HEK293T (cell line): Measurements from ENCODE around the gene BAHCC1.

Experiments
- CTCF ChIA-PET: fragments of 350-600 bp; formaldehyde crosslinking; extraction: SDS; loops from one replicate; lab custom pipeline; 2021; ENCODE audit warnings: antibody characterized with exemption, inconsistent platforms; lab: Yijun Ruan, JAX
- POLR2A ChIA-PET: fragments of 350-600 bp; formaldehyde crosslinking; extraction: SDS; loops from one replicate; lab custom pipeline; 2020; ENCODE audit warnings: antibody characterized with exemption, inconsistent platforms; lab: Yijun Ruan, JAX
- DNase-seq: peaks from one replicate; pipeline ENCODE4 v3.0.0; 2012; ENCODE audit warnings: mixed read lengths; ENCODE audit errors: extremely low spot score
- ARNT ChIP-seq: fragments of 450-650 bp; IDR thresholded peaks from 2 replicates; pipeline ENCODE4 v1.6.1; 2017; ENCODE audit warnings: mild to moderate bottlenecking
- BHLHE40 ChIP-seq: fragments of 450-650 bp; IDR thresholded peaks from 2 replicates; pipeline ENCODE4 v1.6.1; 2016; ENCODE audit warnings: mild to moderate bottlenecking, moderate library complexity, borderline replicate concordance
- CTBP1 ChIP-seq: fragments of 450-650 bp; IDR thresholded peaks from 2 replicates; pipeline ENCODE4 v1.6.1; 2016; ENCODE audit warnings: borderline replicate concordance
- ELF4 ChIP-seq: fragments of 450-650 bp; IDR thresholded peaks from 2 replicates; pipeline ENCODE4 v1.6.1; 2017; ENCODE audit warnings: antibody characterized with exemption
- FOXA1 ChIP-seq: fragments of 450-650 bp; IDR thresholded peaks from 2 replicates; pipeline ENCODE4 v1.6.1; 2016; ENCODE audit warnings: mild to moderate bottlenecking
- FOXK2 ChIP-seq: fragments of 450-650 bp; IDR thresholded peaks from 2 replicates; pipeline ENCODE4 v1.6.1; 2016; ENCODE audit warnings: mild to moderate bottlenecking
- FOXM1 ChIP-seq: fragments of 450-650 bp; IDR thresholded peaks from 2 replicates; pipeline ENCODE4 v1.6.1; 2017; ENCODE audit warnings: mild to moderate bottlenecking, borderline replicate concordance
- HDGF ChIP-seq: fragments of 450-650 bp; IDR thresholded peaks from 2 replicates; pipeline ENCODE4 v1.6.1; 2017; ENCODE audit warnings: antibody characterized with exemption, borderline replicate concordance
- L3MBTL2 ChIP-seq: fragments of 450-650 bp; conservative IDR thresholded peaks from 2 replicates; pipeline ENCODE4 v1.6.1; 2016; ENCODE audit warnings: mild to moderate bottlenecking
- LEF1 ChIP-seq: fragments of 450-650 bp; IDR thresholded peaks from 2 replicates; pipeline ENCODE4 v1.6.1; 2017; ENCODE audit warnings: mild to moderate bottlenecking, borderline replicate concordance
- NFRKB ChIP-seq: fragments of 450-650 bp; IDR thresholded peaks from 2 replicates; pipeline ENCODE4 v1.6.1; 2016; ENCODE audit warnings: mild to moderate bottlenecking, moderate library complexity
- SP1 ChIP-seq: fragments of 450-650 bp; IDR thresholded peaks from 2 replicates; pipeline ENCODE4 v1.6.1; 2017
- SUZ12 ChIP-seq: fragments of 450-650 bp; IDR thresholded peaks from 2 replicates; pipeline ENCODE4 v1.6.1; 2016; ENCODE audit warnings: mild to moderate bottlenecking
- TARDBP ChIP-seq: fragments of 450-650 bp; IDR thresholded peaks from 2 replicates; pipeline ENCODE4 v1.6.1; 2016
- ZNF384 ChIP-seq: fragments of 450-650 bp; IDR thresholded peaks from 2 replicates; pipeline ENCODE4 v1.6.1; 2016
- TF ChIP-seq, protein P1 (sequence below): fragments of 450-650 bp; IDR thresholded peaks from 2 replicates; pipeline ENCODE4 v1.6.1; 2016

BAHCC1 gene

DNA sequence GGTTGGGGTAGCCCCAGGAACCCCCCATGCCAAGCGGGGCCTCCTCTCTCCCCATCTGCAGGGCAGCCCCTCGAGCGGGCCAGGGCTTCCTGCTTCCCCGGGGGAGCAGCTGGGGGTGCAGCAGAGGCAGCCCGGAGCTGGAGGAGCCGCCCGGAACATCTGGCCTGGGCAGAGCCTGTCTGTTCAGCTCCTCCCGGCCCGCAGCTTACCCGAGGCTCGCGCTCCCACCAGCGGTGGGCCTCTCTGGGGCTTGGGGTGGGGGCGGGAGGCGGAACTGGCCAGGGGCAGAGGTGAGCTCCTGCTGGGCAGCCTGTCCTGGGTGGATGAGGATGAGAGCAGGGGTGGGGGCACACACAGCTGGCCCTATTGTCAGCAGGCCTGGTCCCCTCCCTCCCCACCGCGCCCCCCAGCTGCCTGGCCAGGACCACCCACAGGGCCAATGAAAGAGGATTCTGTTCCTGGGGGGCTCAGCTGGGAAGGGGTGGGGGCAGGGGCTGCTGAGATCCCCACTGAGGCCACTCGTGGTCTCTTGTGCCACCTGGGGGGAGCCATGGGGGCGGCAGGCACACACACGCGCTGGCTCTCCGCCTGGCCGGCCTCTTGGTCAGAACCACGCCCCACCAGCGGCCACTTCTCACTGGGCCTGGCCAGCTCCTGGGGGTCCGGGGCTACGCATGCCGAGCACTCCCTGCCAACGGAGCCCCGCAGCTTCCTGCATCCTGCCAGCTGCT is 34.7 kb downstream of the BAHCC1 start:
- ChIA-PET CTCF (interaction anchor here (0.7 to 3.9 kb wide), 5 partner anchors 9 to 138 kb away, joined by 3 to 19 read pairs (median 3); partner anchors contain the start of gene BAHCC1), POLR2A (interaction anchor here (0.9 to 1.0 kb wide), 2 partner anchors 25 to 55 kb away, joined by 3 read pairs; no protein-coding TSS in a partner anchor)
- TF ChIP-seq NFRKB (no peak), TARDBP (no peak), HDGF (no peak), CTBP1 (no peak), FOXK2 (no peak), BHLHE40 (no peak)
- DNase-seq, result no peak

DNA sequence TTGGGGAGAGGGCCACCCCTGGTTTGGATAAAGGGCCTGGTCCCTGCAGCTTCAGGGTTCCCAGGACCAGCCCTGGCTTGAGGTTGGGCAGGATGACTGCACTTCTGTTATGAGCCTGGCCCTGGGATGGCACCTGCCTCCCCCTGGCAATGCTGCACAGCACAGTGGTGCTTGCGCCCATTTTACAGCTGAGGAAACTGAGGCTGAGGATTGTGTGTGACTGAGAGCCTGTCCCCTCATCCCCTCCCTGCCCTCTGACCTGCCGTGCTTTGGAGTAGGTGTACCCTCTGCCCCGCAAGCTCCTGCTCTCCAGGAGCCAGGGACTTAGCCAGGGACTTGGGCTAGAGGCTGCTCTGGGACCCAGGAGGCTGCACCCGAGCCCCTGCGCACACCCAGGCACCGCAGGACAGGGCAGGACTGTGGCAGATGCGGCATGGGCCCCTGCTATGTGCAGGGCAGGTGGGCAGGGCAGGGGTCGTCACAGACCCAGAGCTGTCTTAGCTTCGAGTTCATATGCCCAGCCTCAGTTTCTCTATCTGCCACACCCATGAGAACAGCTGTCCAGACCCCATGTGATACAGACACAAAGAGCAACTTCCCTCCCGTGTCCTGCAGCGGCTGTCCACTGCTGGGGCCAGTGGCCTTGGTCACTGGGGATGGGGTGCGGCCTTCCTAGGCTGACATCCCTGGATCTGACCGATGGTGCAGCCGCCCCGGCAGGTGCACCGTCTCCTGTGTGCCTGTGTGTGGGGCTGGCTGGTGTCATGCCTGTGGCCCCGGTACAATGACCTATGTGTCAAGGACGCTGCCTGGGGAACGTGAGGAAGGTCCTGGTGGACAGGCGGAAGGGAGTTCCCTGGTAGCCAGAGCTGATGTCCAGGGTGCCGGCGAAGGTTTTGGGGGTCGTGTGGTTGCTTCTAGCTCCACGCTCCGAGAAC is 36.6 kb downstream of the BAHCC1 start:
- ChIA-PET POLR2A (interaction anchor here (1.2 kb wide), 1 partner anchor 53 kb away, joined by 3 read pairs; no protein-coding TSS in a partner anchor), CTCF (interaction anchor here (3.9 kb wide), 1 partner anchor 9 kb away, joined by 19 read pairs; no protein-coding TSS in a partner anchor)
- DNase-seq, result no peak
- TF ChIP-seq LEF1 (no peak), FOXA1 (no peak), FOXM1 (no peak), BHLHE40 (no peak), ELF4 (no peak), SP1 (no peak), ZNF384 (no peak), NFRKB (no peak), L3MBTL2 (no peak)
- TF ChIP-seq, protein P1, sequence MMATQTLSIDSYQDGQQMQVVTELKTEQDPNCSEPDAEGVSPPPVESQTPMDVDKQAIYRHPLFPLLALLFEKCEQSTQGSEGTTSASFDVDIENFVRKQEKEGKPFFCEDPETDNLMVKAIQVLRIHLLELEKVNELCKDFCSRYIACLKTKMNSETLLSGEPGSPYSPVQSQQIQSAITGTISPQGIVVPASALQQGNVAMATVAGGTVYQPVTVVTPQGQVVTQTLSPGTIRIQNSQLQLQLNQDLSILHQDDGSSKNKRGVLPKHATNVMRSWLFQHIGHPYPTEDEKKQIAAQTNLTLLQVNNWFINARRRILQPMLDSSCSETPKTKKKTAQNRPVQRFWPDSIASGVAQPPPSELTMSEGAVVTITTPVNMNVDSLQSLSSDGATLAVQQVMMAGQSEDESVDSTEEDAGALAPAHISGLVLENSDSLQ, result no peak

DNA sequence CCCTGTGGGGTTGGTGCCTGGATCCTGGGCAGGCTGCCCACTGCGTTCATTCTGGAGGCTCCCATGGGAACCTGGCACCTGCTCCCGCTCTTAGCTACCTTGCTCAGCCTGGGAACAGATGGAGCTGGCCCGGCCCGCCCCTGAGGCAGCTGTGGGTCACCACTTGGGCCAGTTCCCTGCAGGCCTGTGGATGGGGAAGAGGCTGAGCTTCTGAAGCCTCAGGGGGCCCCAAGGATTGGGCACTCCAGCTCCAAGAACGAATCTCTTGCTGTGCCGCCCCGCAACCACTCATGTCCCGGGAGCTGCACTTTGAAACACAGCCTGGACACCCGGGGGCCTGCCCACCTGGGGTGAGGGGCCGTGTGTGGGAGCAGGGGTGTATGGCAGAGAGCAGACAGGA is 37.7 kb downstream of the BAHCC1 start:
- POLR2A ChIA-PET, result no interaction called here
- TF ChIP-seq FOXA1 (no peak), NFRKB (no peak), TARDBP (no peak), HDGF (no peak), ARNT (no peak), SP1 (no peak), CTBP1 (no peak), BHLHE40 (no peak), LEF1 (no peak), SUZ12 (no peak), FOXM1 (no peak), ZNF384 (no peak), ELF4 (no peak), FOXK2 (no peak)
- TF ChIP-seq, protein P1, result no peak
- CTCF ChIA-PET, result interaction anchor here (0.5 kb wide), 1 partner anchor 10 kb away, joined by 3 read pairs; no protein-coding TSS in a partner anchor
- DNase-seq, result no peak

DNA sequence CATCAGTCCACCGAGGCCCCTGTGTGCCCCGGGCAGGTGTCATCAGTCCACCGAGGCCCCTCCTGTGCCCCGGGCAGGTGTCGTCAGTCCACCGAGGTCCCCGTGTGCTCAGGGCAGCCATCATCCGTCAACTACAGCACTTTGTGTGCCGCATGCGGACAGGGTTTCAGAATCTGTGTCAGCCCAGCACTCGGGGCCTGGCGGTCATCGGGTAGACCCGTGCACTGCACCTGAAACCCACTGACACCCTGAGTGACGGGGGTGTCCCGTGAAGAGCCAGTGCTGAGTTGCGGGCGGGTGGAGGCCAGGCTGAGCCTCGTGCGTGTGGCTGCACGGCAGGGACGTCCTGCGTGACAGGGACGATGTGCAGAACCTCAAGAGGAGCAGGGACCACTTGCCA is 38.4 kb downstream of the BAHCC1 start:
- CTCF ChIA-PET, result no interaction called here
- POLR2A ChIA-PET, result no interaction called here
- DNase-seq, result no peak
- TF ChIP-seq BHLHE40 (no peak), HDGF (no peak), LEF1 (no peak), ARNT (no peak), NFRKB (no peak), TARDBP (no peak), CTBP1 (no peak), SUZ12 (no peak), ZNF384 (no peak), FOXM1 (no peak), L3MBTL2 (no peak), FOXA1 (no peak), FOXK2 (no peak), ELF4 (no peak), SP1 (no peak)
- TF ChIP-seq, protein P1, result no peak

DNA sequence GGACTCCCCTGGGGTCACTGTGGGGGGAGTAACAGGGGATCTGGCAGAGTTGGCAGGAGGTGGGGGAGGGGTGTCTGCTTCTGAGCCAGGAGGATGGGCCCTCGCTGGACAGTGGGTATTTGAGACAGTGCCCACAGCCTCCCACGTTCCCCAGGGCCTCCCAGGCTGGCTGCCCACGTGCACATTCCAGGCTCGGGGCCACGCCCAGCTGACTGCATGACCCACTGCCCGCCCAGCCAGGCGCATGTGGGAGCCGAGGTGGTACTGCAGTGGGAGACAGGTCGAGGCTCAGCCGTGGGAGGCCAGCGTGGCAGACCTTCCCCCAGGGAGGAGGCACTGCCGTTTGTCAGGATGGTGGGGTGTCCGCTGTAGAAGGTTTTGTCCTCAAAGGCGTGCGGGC is 38.8 kb downstream of the BAHCC1 start:
- TF ChIP-seq HDGF (no peak), ELF4 (no peak), BHLHE40 (no peak), ZNF384 (no peak), CTBP1 (no peak), TARDBP (no peak), NFRKB (no peak), FOXM1 (no peak), SP1 (no peak), SUZ12 (no peak), FOXA1 (no peak)
- DNase-seq, result no peak
- ChIA-PET CTCF (no interaction called here), POLR2A (no interaction called here)
